NCI-H748 (cell line): ENCODE measurements around the gene C3orf22.
A peak's percentile ranks its signal among the peaks of the same experiment; 100 is the strongest.

Experiments
- DNase-seq: peaks from one replicate; lab custom pipeline; 2025; ENCODE audit not compliant: unreplicated experiment; lab: John Stamatoyannopoulos, UW

C3orf22 gene

GRCh38 chr3:126516152-126516935 lies 42.4 kb downstream of the C3orf22 start:
- no peak for DNase-seq

GRCh38 chr3:126515066-126515706 lies 43.5 kb downstream of the C3orf22 start:
- no peak for DNase-seq

GRCh38 chr3:126514161-126514560 lies 44.6 kb downstream of the C3orf22 start:
- DNase-seq: no peak

GRCh38 chr3:126512916-126513650 lies 45.6 kb downstream of the C3orf22 start:
- DNase-seq: no peak

- DNase-seq: no peak
These were observed 46.7 kb downstream of the C3orf22 start for GRCh38 chr3:126512026-126512425.

- no peak for DNase-seq
These were observed 47.4 kb downstream of the C3orf22 start for GRCh38 chr3:126511291-126511690.

- no peak for DNase-seq
These were observed 48.3 kb downstream of the C3orf22 start for GRCh38 chr3:126510308-126510910.

- DNase-seq: peak; percentile 7
These were observed 49.0 kb downstream of the C3orf22 start for GRCh38 chr3:126509597-126510307.

- no peak for DNase-seq
These were observed 50.2 kb downstream of the C3orf22 start for GRCh38 chr3:126508564-126508964.

- DNase-seq: no peak
These were observed 50.8 kb downstream of the C3orf22 start for GRCh38 chr3:126507886-126508285.

GRCh38 chr3:126503701-126504100 lies 55.0 kb downstream of the C3orf22 start:
- DNase-seq: no peak

- DNase-seq: no peak
These were observed 56.1 kb downstream of the C3orf22 start for GRCh38 chr3:126502656-126503055.

GRCh38 chr3:126501736-126502135 lies 57.0 kb downstream of the C3orf22 start:
- DNase-seq: no peak

- DNase-seq: no peak
These were observed 57.7 kb downstream of the C3orf22 start for GRCh38 chr3:126501054-126501453.

GRCh38 chr3:126500016-126500415 lies 58.7 kb downstream of the C3orf22 start:
- no peak for DNase-seq
